D721Med (cell line): ENCODE results near the gene CGGBP1.

Experiments
- DNase-seq: peaks from one replicate; pipeline ENCODE4 v3.0.0; 2011; ENCODE audit warnings: low spot score; ENCODE audit not compliant: insufficient read length
- FAIRE-seq: peaks from 2 replicates; lab custom pipeline; 2011; peaks lifted over from hg19 to GRCh38; lab: Jason Lieb, UNC
- TF ChIP-seq, protein P1 (sequence below): IDR thresholded peaks from 2 replicates; pipeline ENCODE4 v1.5.1; 2012; ENCODE audit warnings: mild to moderate bottlenecking, control low read depth; ENCODE audit not compliant: insufficient read depth; ENCODE audit errors: missing control alignments

The CGGBP1 gene

DNA sequence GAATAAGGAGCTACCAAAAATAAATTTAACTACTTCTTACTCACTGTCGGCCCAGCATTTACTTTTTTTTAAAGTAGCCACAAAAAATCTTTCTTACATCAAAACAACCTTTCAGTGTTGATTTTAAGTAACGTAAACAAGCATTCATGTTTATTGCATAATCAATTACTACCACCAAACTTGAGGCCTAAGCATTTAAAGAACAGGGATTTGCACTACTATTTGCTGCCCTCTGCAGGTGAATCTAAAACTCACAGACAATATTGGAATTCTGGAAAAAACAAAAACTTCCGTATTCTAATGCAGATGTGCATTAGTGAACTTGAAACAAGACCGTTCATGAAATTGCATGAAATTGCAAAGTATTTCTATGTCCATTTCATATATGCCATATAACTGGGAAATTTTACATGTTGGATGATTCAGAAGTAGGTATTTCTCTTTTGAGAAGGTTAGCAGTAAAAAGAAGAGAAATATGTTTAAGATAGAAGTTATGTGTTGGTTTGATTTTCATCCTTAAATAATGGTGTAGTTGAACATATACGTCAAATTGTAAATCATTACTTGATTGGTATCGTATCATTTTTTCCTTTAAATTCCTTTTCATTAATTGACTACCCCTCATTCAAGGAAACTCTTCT, 55.6 kb downstream of the CGGBP1 start:
- DNase-seq (no peak), FAIRE-seq (peak; percentile 88)
- TF ChIP-seq, protein P1, sequence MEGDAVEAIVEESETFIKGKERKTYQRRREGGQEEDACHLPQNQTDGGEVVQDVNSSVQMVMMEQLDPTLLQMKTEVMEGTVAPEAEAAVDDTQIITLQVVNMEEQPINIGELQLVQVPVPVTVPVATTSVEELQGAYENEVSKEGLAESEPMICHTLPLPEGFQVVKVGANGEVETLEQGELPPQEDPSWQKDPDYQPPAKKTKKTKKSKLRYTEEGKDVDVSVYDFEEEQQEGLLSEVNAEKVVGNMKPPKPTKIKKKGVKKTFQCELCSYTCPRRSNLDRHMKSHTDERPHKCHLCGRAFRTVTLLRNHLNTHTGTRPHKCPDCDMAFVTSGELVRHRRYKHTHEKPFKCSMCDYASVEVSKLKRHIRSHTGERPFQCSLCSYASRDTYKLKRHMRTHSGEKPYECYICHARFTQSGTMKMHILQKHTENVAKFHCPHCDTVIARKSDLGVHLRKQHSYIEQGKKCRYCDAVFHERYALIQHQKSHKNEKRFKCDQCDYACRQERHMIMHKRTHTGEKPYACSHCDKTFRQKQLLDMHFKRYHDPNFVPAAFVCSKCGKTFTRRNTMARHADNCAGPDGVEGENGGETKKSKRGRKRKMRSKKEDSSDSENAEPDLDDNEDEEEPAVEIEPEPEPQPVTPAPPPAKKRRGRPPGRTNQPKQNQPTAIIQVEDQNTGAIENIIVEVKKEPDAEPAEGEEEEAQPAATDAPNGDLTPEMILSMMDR = peak; percentile 72

DNA sequence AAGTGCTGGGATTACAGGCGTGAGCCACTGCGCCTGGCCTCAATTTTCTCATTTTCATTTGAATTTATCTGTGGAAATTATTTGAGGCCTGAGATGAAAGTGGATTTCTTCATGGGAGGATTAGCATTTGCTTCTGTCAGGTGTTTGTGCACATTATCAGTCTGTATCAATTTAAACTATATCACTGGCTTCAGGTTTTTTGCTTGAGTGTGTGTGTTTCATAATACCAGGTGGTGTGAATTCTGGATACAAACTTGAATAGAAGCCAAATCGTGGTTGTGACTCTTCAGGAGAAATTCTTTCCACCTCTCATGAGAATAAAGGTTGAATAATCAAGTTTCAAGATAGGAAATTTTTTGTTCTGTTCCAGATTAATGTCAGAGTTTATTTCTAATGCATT, 56.4 kb downstream of the CGGBP1 start:
- DNase-seq (no peak), FAIRE-seq (no peak)
- TF ChIP-seq, protein P1 = no peak
